OCI-LY3 (cell line): Measurements from ENCODE around the gene CNPY4.

Source experiments
- H2AFZ ChIP-seq: fragments of 200-600, 300-600 bp; shearing (Covaris generic); 2 replicates; pipeline ENCODE4 v1.6.0; 2014; ENCODE audit warnings: antibody characterized with exemption, low read depth, low read length
- H3K27ac ChIP-seq: fragments of 200-600, 300-600 bp; sonication (generic); 2 replicates; pipeline ENCODE4 v1.5.1; 2014; ENCODE audit warnings: mild to moderate bottlenecking, low read length, moderate library complexity, mixed read lengths
- H3K27me3 ChIP-seq: fragments of 200-600, 300-600 bp; sonication (generic); 2 replicates; pipeline ENCODE4 v1.6.1; 2014; ENCODE audit warnings: low read depth, low read length, mixed read lengths
- H3K36me3 ChIP-seq: fragments of 200-600, 300-600 bp; sonication (generic); replicated peaks from 2 replicates; pipeline ENCODE3; 2014; ENCODE audit warnings: low read depth, low read length, mixed read lengths
- H3K4me1 ChIP-seq: fragments of 300-600, 200-600 bp; sonication (generic); 2 replicates; pipeline ENCODE4 v1.6.1; 2014; ENCODE audit warnings: low read length, mixed read lengths
- H3K4me2 ChIP-seq: fragments of 200-600, 300-600 bp; sonication (generic); 2 replicates; pipeline ENCODE4 v1.6.1; 2014; ENCODE audit warnings: low read length, mixed read lengths
- H3K4me3 ChIP-seq: fragments of 300-600, 200-600 bp; sonication (generic); 2 replicates; pipeline ENCODE4 v1.5.1; 2014; ENCODE audit warnings: antibody characterized with exemption, mild to moderate bottlenecking, low read length, moderate library complexity
- H3K79me2 ChIP-seq: fragments of 300-600, 200-600 bp; shearing (Covaris generic); 2 replicates; pipeline ENCODE4 v1.6.1; 2014; ENCODE audit warnings: mild to moderate bottlenecking, low read length, mixed read lengths
- H3K9ac ChIP-seq: fragments of 300-600, 200-600 bp; shearing (Covaris generic); 2 replicates; pipeline ENCODE4 v1.6.0; 2014; ENCODE audit warnings: mild to moderate bottlenecking, low read length, moderate library complexity
- H3K9me3 ChIP-seq: fragments of 200-600, 300-600 bp; shearing (Covaris generic); 2 replicates; pipeline ENCODE4 v1.6.1; 2014; ENCODE audit warnings: low read length, mixed read lengths; ENCODE audit not compliant: insufficient read depth
- H4K20me1 ChIP-seq: fragments of 200-600, 300-600 bp; sonication (generic); 2 replicates; pipeline ENCODE4 v1.6.1; 2016; ENCODE audit warnings: low read length, mixed read lengths; ENCODE audit not compliant: insufficient read depth
- CTCF ChIP-seq: fragments of 200-600, 300-600 bp; sonication (generic); IDR thresholded peaks from 2 replicates; pipeline ENCODE4 v1.5.1; 2014; ENCODE audit warnings: antibody characterized with exemption, low read length, low read depth
- EZH2phosphoT487 ChIP-seq: fragments of 200-600 bp; shearing (Covaris generic); IDR thresholded peaks from 2 replicates; pipeline ENCODE4 v1.6.1; 2018; ENCODE audit warnings: antibody characterized with exemption, mixed run types, low read depth

CNPY4 gene

GRCh38 chr7:100119970-100120732, 717 bp downstream of the CNPY4 start:
- no peaks in the 10 kb centered on the region for H3K27me3 ChIP-seq
- peaks cover 14% of the 10 kb centered on the region for H3K4me1 ChIP-seq
- peaks cover 6% of the 10 kb centered on the region for H3K36me3 ChIP-seq
- H3K9ac ChIP-seq = peak overlapping the region; percentile 69
- H3K4me2 ChIP-seq = peak overlapping the region; percentile 95
- peak overlapping the region; percentile 80 for H2AFZ ChIP-seq
- no peaks in the 10 kb centered on the region for H3K9me3 ChIP-seq
- no peak for TF ChIP-seq EZH2phosphoT487
- no peak for TF ChIP-seq CTCF
- peaks cover 12% of the 10 kb centered on the region for H3K79me2 ChIP-seq
- no peaks in the 10 kb centered on the region for H4K20me1 ChIP-seq
- peak overlapping the region; percentile 54 for H3K27ac ChIP-seq
- peak overlapping the region; percentile 87 for H3K4me3 ChIP-seq

GRCh38 chr7:100120733-100121036, 1.3 kb downstream of the CNPY4 start:
- peaks cover 7% of the 10 kb centered on the region for H3K36me3 ChIP-seq
- H4K20me1 ChIP-seq = no peaks in the 10 kb centered on the region
- H3K27me3 ChIP-seq = no peaks in the 10 kb centered on the region
- peak overlapping the region; percentile 69 for H3K9ac ChIP-seq
- peak overlapping the region; percentile 54; the same call in 1 of the 2 replicates for H3K27ac ChIP-seq
- H3K4me2 ChIP-seq = peak overlapping the region; percentile 95
- peaks cover 16% of the 10 kb centered on the region for H3K79me2 ChIP-seq
- H3K9me3 ChIP-seq = no peaks in the 10 kb centered on the region
- no peak for TF ChIP-seq CTCF
- TF ChIP-seq EZH2phosphoT487 = no peak
- peaks cover 20% of the 10 kb centered on the region for H3K4me1 ChIP-seq
- H3K4me3 ChIP-seq = peak overlapping the region; percentile 87
- no peak overlapping the region for H2AFZ ChIP-seq

GRCh38 chr7:100122067-100122466, 2.6 kb downstream of the CNPY4 start:
- H3K27ac ChIP-seq = no peak overlapping the region
- H4K20me1 ChIP-seq = no peaks in the 10 kb centered on the region
- no peaks in the 10 kb centered on the region for H3K27me3 ChIP-seq
- H3K4me1 ChIP-seq = peaks cover 20% of the 10 kb centered on the region
- H3K4me2 ChIP-seq = no peak overlapping the region
- H3K79me2 ChIP-seq = peaks cover 25% of the 10 kb centered on the region
- H2AFZ ChIP-seq = no peak overlapping the region
- H3K36me3 ChIP-seq = peaks cover 7% of the 10 kb centered on the region
- H3K9me3 ChIP-seq = no peaks in the 10 kb centered on the region
- no peak overlapping the region for H3K4me3 ChIP-seq
- no peak for TF ChIP-seq EZH2phosphoT487
- TF ChIP-seq CTCF = no peak
- H3K9ac ChIP-seq = no peak overlapping the region

GRCh38 chr7:100122568-100122967, 3.1 kb downstream of the CNPY4 start:
- TF ChIP-seq EZH2phosphoT487 (no peak), CTCF (no peak)
- no peak overlapping the region for H3K4me2 ChIP-seq
- H3K79me2 ChIP-seq = peaks cover 25% of the 10 kb centered on the region
- H2AFZ ChIP-seq = no peak overlapping the region
- no peaks in the 10 kb centered on the region for H3K9me3 ChIP-seq
- H3K27ac ChIP-seq = no peak overlapping the region
- H4K20me1 ChIP-seq = no peaks in the 10 kb centered on the region
- H3K4me1 ChIP-seq = peaks cover 20% of the 10 kb centered on the region
- H3K36me3 ChIP-seq = peaks cover 7% of the 10 kb centered on the region
- no peak overlapping the region for H3K4me3 ChIP-seq
- no peaks in the 10 kb centered on the region for H3K27me3 ChIP-seq
- no peak overlapping the region for H3K9ac ChIP-seq
